ENCODE results near the gene PLAU. TPM values are rescaled to one million over a fixed set of nuclear protein-coding genes. Genes with fewer than 3 reads are reported as not detected.

Gene PLAU
- total and polyA plus RNA-seq, 2 donors (not counting 3 experiments of a cell fraction or from before 2014, with no cell fraction given) = 23.6 to 34.9 TPM

DNA sequence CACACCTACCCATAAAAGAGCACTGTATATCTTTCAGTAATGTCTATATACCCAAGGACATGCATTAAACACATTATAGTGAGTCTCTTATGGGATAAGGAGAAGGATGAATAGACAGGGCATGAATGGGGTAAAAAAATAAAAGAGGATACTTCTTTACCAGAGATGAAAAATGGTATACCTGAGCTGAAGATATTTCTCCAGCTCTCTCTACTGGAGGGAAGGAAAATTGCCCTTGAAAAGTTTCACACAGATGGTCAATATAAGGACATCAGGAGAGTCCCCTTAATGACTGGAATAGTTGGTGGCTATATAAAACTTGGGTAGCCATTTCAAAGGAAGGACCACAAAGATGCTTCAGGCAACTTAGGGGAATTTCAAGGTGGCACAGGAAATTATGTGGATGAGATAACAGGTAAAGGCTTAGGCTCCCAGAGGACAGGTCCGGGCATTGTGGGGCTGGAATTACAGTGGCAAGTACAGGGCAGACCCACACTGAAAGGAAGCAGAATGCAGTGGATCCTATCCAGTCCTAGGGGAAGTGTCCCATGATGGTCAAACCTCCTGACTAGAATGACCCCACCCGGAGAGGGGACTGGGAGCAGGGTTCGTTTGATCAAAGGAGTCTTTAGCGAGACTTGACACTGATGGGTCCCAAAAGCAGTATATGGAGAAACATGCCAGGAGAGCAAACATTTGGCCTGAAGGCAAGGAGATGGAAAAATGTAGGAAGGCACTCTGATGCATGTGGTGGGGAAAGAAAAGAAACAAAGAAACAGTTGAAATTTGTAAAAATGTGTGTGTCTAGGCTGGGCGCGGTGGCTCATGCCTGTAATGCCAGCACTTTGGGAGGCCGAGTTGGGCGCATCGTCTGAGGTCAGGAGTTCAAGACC lies 35.6 kb downstream of the PLAU start:
- ChIA-PET CTCF (interaction anchor here (0.7 to 1.9 kb wide), 5 partner anchors 10 to 89 kb away, joined by 3 to 12 read pairs (median 4); no protein-coding TSS in a partner anchor), POLR2A (no interaction called here)
- intact Hi-C loops (cut with micrococcal nuclease) (no loop called here), dilution Hi-C loops (cut with MboI; ENCODE audit: extremely low pct_ligation_motif_present, low sequenced_read_pairs) (no loop called here)
- Histone ChIP-seq H3K4me1 (ENCODE audit: control insufficient read depth, extremely low read depth, insufficient read depth, low read length) (no peaks in the 10 kb centered on the region), H2AFZ (ENCODE audit: low read depth, low read length) (no peak overlapping the region), H3K27me3 (ENCODE audit: control insufficient read depth in 2 of 2, insufficient read depth in 2 of 2, low read length in 2 of 2) (no peaks in the 10 kb centered on the region), H3K9me3 (replicated peaks; ENCODE audit: control insufficient read depth, insufficient read depth, low read length) (no peaks in the 10 kb centered on the region), H3K4me3 (replicated peaks in 1 of 3; ENCODE audit: insufficient read depth in 1 of 3, low read depth in 1 of 3, low read length in 3 of 3) (no peak overlapping the region), H4K20me1 (replicated peaks; ENCODE audit: control insufficient read depth, extremely low read depth, insufficient read depth, low read length) (no peaks in the 10 kb centered on the region), H3K79me2 (ENCODE audit: control insufficient read depth, insufficient read depth, low read length) (no peaks in the 10 kb centered on the region), H3K9me1 (replicated peaks; ENCODE audit: control insufficient read depth, extremely low read depth, insufficient read depth, low read length) (no peaks in the 10 kb centered on the region), H3K9ac (replicated peaks; ENCODE audit: extremely low read depth, insufficient read depth, low read length) (no peak overlapping the region), H3K27ac (ENCODE audit: insufficient read depth, low read depth, low read length) (no peak overlapping the region), H3K4me2 (ENCODE audit: insufficient read depth, low read length) (no peak overlapping the region), H3K36me3 (ENCODE audit: control insufficient read depth in 2 of 2, extremely low read depth in 1 of 2, insufficient read depth in 2 of 2, low read length in 2 of 2) (no peaks in the 10 kb centered on the region)
- TF ChIP-seq FOS (IDR thresholded peaks at IDR 0.05; ENCODE audit: borderline replicate concordance, insufficient read depth, low read length) (no peak), POLR2AphosphoS5 (IDR thresholded peaks at IDR 0.05; ENCODE audit: insufficient read depth, low read depth, low read length) (no peak), GATA2 (IDR thresholded peaks at IDR 0.05; ENCODE audit: insufficient read depth, insufficient read length, low read depth, low read length) (no peak), EZH2 (IDR thresholded peaks at IDR 0.05; ENCODE audit: borderline replicate concordance, low read depth, low read length, severe bottlenecking) (no peak), POLR2A (IDR thresholded peaks at IDR 0.05; ENCODE audit: low read depth, low read length) (no peak), MYC (IDR thresholded peaks at IDR 0.05; ENCODE audit: low read depth, low read length) (no peak), JUN (IDR thresholded peaks at IDR 0.05; ENCODE audit: borderline replicate concordance, insufficient read depth, insufficient read length, low read depth) (no peak)
- TF ChIP-seq, protein P1, sequence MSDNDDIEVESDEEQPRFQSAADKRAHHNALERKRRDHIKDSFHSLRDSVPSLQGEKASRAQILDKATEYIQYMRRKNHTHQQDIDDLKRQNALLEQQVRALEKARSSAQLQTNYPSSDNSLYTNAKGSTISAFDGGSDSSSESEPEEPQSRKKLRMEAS (IDR thresholded peaks at IDR 0.05; ENCODE audit: insufficient read depth, insufficient read length) = no peak
- TF ChIP-seq, protein P2, sequence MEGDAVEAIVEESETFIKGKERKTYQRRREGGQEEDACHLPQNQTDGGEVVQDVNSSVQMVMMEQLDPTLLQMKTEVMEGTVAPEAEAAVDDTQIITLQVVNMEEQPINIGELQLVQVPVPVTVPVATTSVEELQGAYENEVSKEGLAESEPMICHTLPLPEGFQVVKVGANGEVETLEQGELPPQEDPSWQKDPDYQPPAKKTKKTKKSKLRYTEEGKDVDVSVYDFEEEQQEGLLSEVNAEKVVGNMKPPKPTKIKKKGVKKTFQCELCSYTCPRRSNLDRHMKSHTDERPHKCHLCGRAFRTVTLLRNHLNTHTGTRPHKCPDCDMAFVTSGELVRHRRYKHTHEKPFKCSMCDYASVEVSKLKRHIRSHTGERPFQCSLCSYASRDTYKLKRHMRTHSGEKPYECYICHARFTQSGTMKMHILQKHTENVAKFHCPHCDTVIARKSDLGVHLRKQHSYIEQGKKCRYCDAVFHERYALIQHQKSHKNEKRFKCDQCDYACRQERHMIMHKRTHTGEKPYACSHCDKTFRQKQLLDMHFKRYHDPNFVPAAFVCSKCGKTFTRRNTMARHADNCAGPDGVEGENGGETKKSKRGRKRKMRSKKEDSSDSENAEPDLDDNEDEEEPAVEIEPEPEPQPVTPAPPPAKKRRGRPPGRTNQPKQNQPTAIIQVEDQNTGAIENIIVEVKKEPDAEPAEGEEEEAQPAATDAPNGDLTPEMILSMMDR (IDR thresholded peaks at IDR 0.05; ENCODE audit: extremely low read depth in 1 of 2, insufficient read depth in 1 of 2, low read depth in 1 of 2, low read length in 2 of 2) = no peak
- no TSS peak for BruUV-seq (replicated peaks)
- DNase-seq (ENCODE audit: low read depth, low spot score) (no peak), FAIRE-seq (no peak)
